Astrocyte of the cerebellum (primary cell): Measurements from ENCODE around the gene ZNF202.

Source experiments
- DNase-seq: peaks from one replicate; pipeline ENCODE4 v3.0.0-alpha.2; 2011; ENCODE audit warnings: low read depth
- H3K4me3 ChIP-seq: 2 replicates; pipeline ENCODE4 v1.5.1; 2011; ENCODE audit warnings: mild to moderate bottlenecking, low read depth, low read length, moderate library complexity
- in situ Hi-C: cut with HindIII; loops from 2 replicates; pipeline ENCODE4 v1.10.0; 2017; ENCODE audit warnings: low sequenced_read_pairs
- TF ChIP-seq, protein P1 (sequence below): IDR thresholded peaks from 2 replicates; pipeline ENCODE4 v1.5.1; 2012; ENCODE audit warnings: low read length, low read depth, moderate library complexity, mild to moderate bottlenecking; ENCODE audit errors: missing control alignments

Gene ZNF202

DNA sequence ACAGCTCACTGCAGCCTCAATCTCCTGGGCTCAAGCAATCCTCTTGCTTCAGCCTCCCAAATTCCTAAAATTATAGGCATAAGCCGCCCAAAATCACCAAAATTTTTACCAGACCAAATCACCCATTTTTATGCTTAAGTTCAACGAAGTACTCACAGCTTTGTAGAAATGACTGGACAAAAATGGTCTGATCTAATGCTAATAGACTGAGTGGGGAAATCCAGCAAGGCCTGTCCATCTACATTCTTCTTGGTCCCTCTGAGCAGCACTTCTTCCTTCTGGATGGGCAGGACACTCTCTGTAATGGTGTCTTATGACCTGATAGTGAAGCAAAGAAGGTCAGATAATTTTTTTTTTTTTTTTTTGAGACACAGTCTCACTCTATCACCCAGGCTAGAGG is 31.6 kb upstream of the ZNF202 start:
- H3K4me3 ChIP-seq, result no peak overlapping the region
- DNase-seq, result no peak
- TF ChIP-seq, protein P1, sequence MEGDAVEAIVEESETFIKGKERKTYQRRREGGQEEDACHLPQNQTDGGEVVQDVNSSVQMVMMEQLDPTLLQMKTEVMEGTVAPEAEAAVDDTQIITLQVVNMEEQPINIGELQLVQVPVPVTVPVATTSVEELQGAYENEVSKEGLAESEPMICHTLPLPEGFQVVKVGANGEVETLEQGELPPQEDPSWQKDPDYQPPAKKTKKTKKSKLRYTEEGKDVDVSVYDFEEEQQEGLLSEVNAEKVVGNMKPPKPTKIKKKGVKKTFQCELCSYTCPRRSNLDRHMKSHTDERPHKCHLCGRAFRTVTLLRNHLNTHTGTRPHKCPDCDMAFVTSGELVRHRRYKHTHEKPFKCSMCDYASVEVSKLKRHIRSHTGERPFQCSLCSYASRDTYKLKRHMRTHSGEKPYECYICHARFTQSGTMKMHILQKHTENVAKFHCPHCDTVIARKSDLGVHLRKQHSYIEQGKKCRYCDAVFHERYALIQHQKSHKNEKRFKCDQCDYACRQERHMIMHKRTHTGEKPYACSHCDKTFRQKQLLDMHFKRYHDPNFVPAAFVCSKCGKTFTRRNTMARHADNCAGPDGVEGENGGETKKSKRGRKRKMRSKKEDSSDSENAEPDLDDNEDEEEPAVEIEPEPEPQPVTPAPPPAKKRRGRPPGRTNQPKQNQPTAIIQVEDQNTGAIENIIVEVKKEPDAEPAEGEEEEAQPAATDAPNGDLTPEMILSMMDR, result no peak
- in situ Hi-C loops, result no loop called here

DNA sequence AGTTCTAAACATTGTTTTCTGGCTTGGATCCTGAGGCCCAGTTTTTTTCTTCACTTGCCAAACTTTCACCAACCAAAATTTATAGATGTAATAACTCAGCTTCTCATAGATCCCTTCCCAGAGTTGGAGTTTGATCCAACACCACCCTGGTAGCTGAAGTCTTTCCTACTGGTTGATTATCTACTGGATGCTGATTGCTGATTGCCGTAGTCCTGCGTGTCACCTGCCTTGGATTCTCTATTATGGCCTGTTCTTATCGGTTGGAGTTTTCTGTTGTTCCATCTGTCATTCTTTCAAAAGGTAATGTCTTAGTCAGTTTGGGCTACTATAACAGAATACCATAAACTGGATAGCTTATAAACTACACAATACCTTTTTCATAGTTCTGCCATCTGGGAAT is 30.2 kb upstream of the ZNF202 start:
- H3K4me3 ChIP-seq, result no peak overlapping the region
- TF ChIP-seq, protein P1, result no peak
- in situ Hi-C loops, result no loop called here
- no peak for DNase-seq

DNA sequence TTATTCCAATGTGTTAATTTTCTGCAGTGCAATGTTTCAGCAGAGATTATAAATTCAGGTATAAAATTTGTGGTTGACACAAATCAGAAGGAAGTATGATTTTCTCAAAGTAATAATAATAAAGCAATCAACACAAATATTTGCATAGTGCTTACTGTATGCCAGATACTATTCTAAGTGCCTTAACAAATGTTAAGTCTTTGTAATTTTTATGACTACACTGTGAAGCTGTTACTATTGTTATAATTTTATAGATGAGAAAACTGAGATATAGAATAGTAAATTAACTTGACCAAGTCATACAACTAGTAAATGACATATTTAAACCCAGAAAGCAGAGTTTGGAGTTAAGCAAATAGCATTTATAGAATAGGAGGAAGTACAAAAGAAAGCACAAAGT is 29.3 kb upstream of the ZNF202 start:
- in situ Hi-C loops, result no loop called here
- TF ChIP-seq, protein P1, result no peak
- no peak for DNase-seq
- no peak overlapping the region for H3K4me3 ChIP-seq

DNA sequence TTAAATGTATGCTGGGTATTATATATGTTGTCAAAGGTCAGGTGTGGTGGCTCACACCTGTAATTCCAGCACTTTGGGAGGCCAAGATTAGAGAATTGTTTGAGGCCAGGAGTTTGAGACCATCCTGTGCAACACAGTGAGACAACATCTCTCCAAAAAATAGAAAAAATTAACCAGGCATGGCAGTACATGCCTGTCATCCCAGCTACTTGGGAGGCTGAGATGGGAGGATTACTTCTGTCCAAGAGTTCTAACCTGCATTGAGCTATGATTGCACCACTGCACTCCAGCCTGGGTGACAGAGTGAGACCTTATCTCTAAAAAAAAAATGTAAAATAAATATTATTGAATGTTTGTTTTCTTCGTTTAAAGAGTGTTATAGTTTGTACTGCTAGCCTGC is 24.1 kb upstream of the ZNF202 start:
- in situ Hi-C loops, result no loop called here
- H3K4me3 ChIP-seq, result no peak overlapping the region
- TF ChIP-seq, protein P1, result no peak
- no peak for DNase-seq

DNA sequence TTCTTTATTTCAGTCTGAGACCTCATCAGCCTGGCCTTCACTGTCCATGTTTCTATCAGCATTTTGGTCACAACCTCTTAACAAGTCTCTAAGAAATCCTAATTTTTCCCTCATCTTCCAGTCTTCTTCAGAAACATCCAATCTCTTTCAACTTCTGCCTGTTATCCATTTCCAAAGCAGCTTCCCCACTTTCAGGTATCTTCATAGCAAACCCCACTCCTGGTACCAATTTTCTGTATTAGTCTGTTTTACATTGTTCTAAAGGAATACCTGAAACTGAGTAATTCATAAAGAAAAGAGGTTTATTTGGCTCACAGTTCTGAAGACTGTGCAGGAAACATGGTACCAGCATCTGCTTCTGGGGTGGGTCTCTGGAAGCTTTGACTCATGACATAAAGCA is 21.0 kb upstream of the ZNF202 start:
- in situ Hi-C loops, result no loop called here
- DNase-seq, result no peak
- TF ChIP-seq, protein P1, result no peak
- no peak overlapping the region for H3K4me3 ChIP-seq

DNA sequence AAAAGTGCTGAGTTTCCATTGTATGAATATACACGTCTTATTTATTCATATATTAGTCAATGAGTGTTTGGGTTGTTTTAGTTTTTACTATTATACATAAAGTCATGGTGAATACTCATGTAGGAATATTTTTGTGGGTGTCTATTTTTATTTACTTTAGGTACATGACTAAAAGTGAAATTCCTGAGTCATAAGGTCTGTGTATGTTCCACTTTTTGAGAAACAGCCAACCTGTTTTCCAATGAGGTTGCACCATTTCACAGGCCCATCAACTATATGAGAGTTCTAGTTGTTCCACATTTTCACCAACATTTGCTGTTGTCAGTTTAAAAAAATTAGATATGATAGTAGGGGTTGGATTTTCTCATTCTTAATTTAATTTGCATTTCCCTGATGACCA is 19.4 kb upstream of the ZNF202 start:
- no peak for DNase-seq
- in situ Hi-C loops, result no loop called here
- TF ChIP-seq, protein P1, result no peak

DNA sequence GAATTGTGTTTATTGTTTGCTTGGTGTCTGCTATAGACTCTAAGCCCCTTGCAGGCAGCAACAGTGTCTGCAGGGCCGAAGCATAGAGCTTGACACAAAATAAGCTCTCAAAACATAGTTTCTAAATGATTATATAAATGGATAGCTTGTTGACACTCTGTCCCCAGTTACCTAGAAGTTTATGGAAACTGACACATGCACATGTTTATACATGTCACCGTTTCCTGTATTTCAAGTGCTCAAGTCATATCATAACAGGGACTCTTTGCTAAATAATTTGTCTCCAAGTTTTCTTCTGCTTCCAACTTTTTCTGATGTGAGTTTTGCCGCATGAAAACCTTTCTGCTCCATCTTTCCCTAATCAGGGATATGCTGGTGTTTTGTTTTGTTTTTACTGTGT is 16.5 kb upstream of the ZNF202 start:
- TF ChIP-seq, protein P1, result no peak
- no peak for DNase-seq
- no peak overlapping the region for H3K4me3 ChIP-seq
- in situ Hi-C loops, result no loop called here

More for the DNA sequence above, 19.4 kb upstream of the ZNF202 start:
- no peak overlapping the region for H3K4me3 ChIP-seq
